Measurements from ENCODE around the gene LGALS9.
A peak's percentile ranks its signal among the peaks of the same experiment; 100 is the strongest.

LGALS9 gene

GRCh38 chr17:27602721-27603420, 28.1 kb upstream of the LGALS9 start:
- DNase-seq (ENCODE audit: extremely low spot score, insufficient read length, low read depth) (peak; percentile 70), FAIRE-seq (peak; percentile 76)

DNA sequence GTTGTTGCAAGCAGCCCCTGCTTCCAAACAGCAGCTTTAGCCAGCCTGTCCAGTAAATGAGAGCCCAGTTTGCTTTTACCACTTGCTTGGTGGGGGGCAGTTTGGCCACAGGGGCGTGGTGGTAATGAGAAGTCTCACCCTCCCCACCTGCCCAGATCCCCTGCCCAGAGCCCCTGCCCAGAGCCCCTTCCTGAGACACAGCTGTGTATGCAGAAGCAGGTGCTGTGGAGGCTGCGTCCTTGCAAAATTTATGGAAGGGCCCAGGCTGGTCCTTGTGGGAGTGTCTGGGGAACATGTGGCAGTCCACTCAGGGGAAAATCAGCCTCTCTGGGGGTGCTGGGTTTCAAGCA, 27.6 kb upstream of the LGALS9 start:
- FAIRE-seq (no peak), DNase-seq (ENCODE audit: extremely low spot score, insufficient read length, low read depth) (no peak)

DNA sequence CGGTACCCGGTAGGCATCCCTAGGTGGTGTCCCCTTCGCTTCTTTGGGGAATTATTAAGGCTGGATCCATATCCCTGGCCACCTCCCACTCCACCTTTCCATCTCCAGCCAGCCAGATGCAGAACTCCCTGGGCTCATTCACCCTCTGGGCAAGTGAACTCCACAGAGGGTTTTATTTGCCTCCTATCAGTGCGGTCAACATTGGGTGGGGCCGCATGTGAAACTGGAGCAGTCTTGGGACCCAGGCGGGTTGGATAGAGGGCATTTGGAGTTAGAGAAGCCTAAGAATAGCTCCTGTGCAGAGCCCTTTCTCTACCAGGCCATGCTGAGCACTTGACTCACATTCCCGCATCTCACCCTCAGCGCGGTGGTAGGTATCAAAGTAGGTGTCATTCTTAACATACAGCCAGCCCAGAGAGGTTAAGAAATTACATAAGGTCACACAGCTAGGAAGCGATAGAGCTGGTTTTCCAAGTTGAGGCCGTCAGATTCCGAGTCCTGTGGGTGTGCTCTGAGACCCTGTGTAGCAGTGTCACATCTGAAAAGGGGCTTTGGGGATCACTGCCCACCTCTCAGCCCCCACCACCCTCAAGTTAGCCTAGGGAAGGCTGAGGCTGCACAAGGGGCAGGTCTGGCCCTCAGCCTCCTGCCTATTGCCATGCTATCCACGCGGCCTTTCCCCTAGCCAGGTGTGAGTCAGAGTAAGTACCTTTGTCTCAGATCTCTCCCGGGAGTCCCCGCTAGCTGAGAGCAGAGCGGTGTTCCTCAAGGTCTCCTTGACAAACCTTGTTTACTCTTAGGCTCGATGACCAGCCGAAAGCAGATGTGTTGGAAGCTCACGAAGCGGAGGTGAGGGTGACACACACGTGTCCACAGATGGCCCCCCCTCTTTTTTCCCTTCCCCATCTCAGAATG, 26.9 kb upstream of the LGALS9 start:
- DNase-seq (ENCODE audit: extremely low spot score, insufficient read length, low read depth) (no peak), FAIRE-seq (no peak)

- DNase-seq (ENCODE audit: extremely low spot score, insufficient read length, low read depth) (no peak), FAIRE-seq (no peak)
Observed at GRCh38 chr17:27605409-27605808, 25.6 kb upstream of the LGALS9 start.

DNA sequence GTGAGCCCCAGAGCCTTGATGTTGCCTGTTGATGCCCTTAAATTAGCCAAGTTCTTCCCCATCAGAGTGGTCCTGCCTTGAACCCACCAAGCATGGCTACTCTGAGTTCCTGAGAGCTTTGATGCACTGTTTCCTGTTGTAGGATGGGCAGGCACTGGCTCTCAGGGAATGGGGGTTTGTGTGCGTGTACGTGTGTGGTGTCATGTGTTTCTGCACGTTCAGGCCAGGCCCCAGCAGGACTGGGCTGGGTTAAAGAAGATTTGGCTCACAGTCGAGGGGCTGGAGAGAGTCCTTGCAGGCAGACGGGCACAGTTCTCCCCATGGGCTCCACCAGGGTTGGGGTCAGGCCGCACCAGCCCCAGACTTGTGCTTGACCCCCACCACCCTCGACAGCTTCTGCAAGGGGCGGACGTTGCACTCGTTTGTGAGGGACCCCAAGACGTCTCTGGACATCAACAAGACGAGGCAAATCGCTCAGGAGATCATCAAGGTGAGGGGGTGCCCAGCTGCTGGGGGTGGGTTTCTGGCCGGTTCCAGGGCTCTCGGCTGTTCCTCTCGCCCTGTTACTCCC, 23.4 kb upstream of the LGALS9 start:
- no peak for DNase-seq (ENCODE audit: extremely low spot score, insufficient read length, low read depth)
- FAIRE-seq, result no peak

DNA sequence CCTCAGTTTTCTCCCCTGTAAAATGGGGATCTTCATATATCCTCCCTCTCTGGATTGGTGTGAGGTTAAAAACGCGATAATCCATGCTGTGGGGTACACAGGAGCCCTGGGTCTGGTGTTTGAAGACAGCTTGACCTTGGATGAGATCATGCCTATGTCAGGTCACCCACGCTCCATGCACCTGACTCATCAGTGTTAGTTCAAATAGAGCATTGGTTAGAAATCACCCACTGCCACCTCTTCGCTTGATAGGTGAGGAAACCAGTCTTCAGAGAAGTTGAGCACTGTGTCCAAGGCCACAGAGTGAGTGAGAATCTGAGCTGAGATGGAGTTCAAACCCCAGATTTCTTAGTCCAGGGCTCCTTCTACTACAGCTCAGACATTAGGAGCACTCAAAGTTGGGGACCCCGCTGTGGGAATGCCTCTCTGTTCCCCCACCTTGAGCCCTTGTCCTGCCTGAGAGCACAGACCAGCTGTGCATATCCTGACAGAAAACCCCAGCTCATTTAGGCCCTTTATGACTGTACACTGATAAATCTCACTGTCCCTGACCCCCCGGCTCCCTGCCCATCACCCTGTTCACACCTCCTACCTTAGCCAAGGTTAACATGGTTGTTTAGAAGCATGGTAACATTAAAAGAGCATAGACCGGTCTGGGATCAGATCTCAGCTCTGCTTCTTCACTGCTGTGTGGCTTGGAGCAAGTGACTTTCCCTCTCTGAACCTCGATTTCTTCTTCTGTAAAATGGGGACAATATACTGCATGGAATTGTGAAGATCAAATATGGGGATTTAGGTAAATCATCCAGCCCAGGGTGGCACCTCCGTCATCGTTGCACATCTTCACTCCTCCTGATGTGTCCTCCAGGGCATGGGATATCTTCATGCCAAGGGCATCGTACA, 22.4 kb upstream of the LGALS9 start:
- FAIRE-seq, result peak; percentile 12
- no peak for DNase-seq (ENCODE audit: extremely low spot score, insufficient read length, low read depth)

GRCh38 chr17:27609611-27610303, 21.2 kb upstream of the LGALS9 start:
- DNase-seq (ENCODE audit: extremely low spot score, insufficient read length, low read depth), result no peak
- FAIRE-seq, result no peak

- FAIRE-seq, result no peak
- no peak for DNase-seq (ENCODE audit: extremely low spot score, insufficient read length, low read depth)
Observed at GRCh38 chr17:27610304-27610677, 20.7 kb upstream of the LGALS9 start.

GRCh38 chr17:27612160-27612770, 18.7 kb upstream of the LGALS9 start:
- no peak for DNase-seq (ENCODE audit: extremely low spot score, insufficient read length, low read depth)
- FAIRE-seq, result no peak

DNA sequence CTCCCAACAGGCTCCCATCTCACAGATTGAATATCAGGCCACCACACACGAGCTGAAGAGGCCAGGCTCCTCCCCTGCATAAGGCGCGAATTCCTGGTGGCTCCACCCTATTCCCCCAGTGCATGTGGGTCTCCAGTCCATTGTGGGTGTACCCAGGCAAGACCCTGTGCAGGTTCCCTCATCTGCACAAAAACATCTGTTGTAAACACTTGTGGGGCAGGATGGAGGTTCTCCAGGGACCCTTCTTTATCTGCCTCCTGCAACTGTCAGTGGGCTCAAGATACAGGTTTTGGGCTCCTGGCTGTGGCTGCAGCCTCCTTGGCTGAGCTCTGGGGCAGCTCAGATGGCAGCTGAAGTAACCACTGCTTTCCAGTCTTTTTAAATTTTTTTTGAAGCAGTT, 17.6 kb upstream of the LGALS9 start:
- DNase-seq (ENCODE audit: extremely low spot score, insufficient read length, low read depth), result no peak
- no peak for FAIRE-seq

- DNase-seq (ENCODE audit: extremely low spot score, insufficient read length, low read depth) (no peak), FAIRE-seq (peak; percentile 12)
Observed at GRCh38 chr17:27615121-27615520, 15.9 kb upstream of the LGALS9 start.

DNA sequence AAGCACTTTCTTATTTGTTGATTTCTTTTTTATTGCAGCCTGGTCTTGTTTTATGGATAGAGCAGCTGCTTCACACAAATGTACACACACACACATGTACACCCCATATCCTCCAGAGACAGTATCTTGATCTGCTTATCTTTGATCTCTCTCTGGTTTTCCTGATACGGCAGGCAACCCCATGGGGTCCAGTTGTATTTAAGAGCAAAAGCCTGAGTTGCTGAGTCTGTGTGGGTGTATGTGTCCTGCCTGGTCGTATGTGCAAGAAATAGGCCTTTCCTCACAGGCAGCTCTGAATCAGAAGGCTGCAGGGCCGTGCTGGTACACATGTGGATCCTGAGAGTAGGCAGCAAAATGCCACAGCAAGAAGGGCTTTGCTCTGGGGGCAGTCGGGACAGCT, 14.6 kb upstream of the LGALS9 start:
- DNase-seq (ENCODE audit: extremely low spot score, insufficient read length, low read depth) (no peak), FAIRE-seq (no peak)

DNA sequence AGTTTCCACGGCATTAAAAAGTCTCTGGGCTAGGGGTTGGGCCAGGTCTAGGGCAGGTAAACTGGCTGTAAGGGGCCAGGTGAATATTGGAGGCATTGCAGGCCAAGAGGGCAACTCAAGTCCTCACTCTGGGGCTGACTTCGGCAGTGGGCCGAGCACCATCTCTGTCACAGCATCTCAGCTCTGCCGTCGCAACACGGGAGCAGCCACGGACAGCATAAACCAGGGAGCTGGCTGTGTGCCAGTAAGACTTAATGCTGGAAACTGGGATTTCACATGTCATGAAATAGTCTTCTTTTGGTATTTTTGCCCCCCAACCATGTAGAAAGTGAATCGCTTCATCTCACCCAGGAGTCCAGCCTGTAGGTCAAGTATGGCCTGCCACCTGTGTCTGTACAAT, 12.6 kb upstream of the LGALS9 start:
- FAIRE-seq (no peak), DNase-seq (ENCODE audit: extremely low spot score, insufficient read length, low read depth) (no peak)

DNA sequence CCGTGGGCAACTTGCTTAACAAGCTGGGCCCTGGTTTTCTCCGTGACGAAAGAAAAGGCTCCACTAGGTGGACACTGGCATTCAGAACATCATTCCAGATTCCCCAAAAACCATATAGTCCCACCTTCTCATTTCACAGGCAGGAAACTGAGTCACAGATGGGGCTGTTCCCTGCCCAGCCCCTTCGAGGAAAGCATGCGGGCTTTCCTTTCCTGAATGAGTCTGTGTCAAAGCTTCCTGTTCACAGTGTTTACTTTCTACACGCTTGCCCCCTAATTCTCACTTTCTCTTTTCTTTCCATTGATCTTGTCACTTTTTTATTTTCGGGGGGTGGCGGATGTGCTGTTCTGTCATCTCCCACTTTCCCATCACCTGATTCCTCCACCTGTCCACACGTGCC, 10.3 kb upstream of the LGALS9 start:
- no peak for FAIRE-seq
- no peak for DNase-seq (ENCODE audit: extremely low spot score, insufficient read length, low read depth)

- FAIRE-seq (no peak), DNase-seq (ENCODE audit: extremely low spot score, insufficient read length, low read depth) (no peak)
Observed at GRCh38 chr17:27621536-27621935, 9.5 kb upstream of the LGALS9 start.

DNA sequence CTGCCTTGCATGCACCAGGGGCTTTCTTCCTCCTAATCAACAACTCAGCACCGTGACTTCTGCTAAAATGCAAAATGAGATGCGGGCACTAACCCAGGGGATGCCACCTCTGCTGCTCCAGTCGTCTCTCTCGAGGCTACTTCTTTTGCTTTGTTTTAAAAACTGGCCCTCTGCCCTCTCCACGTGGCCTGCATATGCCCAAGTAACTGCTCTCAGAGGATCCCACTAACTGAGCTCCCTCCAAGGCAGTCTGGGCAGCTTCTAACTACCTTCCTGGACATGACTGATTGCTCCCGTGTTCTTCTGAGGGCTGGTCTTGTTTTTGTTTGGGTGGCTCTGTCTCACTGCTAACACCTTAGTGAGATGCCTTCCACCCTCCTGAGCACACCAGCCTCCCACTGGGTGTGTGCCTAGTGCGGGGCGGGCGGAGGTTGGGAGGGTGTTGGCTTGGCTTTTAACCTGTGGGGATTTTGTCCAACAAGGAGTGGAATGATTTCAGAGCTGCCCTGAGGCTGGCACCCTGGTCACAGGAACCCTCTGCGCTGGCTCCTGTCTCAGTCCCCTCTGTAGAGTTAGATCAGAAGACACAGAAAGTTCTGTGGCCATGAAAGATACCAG, 8.9 kb upstream of the LGALS9 start:
- DNase-seq (ENCODE audit: extremely low spot score, insufficient read length, low read depth) (no peak), FAIRE-seq (no peak)

- FAIRE-seq (no peak), DNase-seq (ENCODE audit: extremely low spot score, insufficient read length, low read depth) (no peak)
Observed at GRCh38 chr17:27622986-27623385, 8.0 kb upstream of the LGALS9 start.

DNA sequence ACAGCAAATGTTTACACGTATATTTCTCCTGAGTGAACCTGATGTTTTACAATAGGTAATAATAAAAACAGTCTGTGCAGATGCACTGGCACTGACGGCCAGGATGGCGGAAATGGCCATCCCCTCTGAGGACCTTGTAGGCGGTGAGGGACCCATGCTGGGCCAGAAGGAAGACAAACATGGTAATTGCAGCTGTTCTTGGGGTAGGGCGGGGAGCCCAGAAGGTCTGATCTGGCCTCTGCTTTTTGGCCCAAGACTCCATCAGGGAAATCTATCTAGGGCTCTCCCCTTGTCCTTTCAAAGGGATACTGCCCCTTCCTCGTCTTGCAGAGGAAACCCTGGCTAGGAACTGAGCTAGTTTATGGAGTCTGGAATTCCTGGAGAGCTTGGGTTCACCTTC, 7.4 kb upstream of the LGALS9 start:
- DNase-seq (ENCODE audit: extremely low spot score, insufficient read length, low read depth), result no peak
- FAIRE-seq, result no peak

DNA sequence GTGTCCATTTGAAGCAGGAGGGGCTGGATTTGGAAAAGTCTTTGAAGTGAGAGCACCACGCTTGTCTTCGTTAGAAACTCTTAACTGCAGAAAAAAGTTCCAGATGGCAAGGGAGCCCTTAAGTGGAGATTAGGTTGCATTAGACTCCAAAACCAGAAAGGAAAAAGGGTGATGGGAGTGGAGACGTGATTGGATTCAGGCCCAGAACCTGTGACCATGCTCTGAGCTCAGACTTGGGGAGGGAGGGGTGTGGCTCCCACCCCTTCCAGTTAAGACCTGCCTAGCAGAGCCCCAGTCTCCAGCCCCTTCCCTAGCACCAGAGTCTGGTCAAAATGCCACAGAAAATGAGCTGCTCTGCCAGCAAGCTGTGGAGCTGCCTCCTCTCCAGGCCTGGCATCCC, 6.4 kb upstream of the LGALS9 start:
- DNase-seq (ENCODE audit: extremely low spot score, insufficient read length, low read depth) (no peak), FAIRE-seq (no peak)

All from GM18507 (cell line).